Kidney (tissue), 14 donors: Measurements from ENCODE around the gene POLA2. TPM values are rescaled to one million over a fixed set of nuclear protein-coding genes. Genes with fewer than 3 reads are reported as not detected.
"Not testable (repeated sequence)": the region's sequence is repeated elsewhere in the genome, so short reads cannot be mapped to it uniquely, and the experiment has no call there.

Source experiments
- DNase-seq, 5 donors: peaks; one replicate each; pipeline ENCODE4 v3.0.0-alpha.2; 2013 to 2020
- FAIRE-seq: peaks from 2 replicates; lab custom pipeline; 2012; peaks lifted over from hg19 to GRCh38; lab: Jason Lieb, UNC
- H3K27ac ChIP-seq, 2 donors: one replicate each; pipeline ENCODE4 v1.7.0; 2013; ENCODE audit warnings: low read depth in 2 of 2, low read length in 2 of 2, inconsistent platforms in 1 of 2
- H3K27me3 ChIP-seq: one replicate; pipeline ENCODE4 v1.7.1; 2013; ENCODE audit warnings: low read length, inconsistent platforms; ENCODE audit not compliant: control insufficient read depth, insufficient read depth
- H3K36me3 ChIP-seq, 3 donors: one replicate each; pipeline versions ENCODE4 v1.7.0 to v1.7.1; 2013; ENCODE audit warnings: low read length in 3 of 3, control low read depth in 1 of 3, inconsistent platforms in 1 of 3; ENCODE audit not compliant: insufficient read depth in 3 of 3, control insufficient read depth in 2 of 3
- H3K4me1 ChIP-seq, 3 donors: one replicate each; pipeline versions ENCODE4 v1.7.0 to v1.7.1; 2013; ENCODE audit warnings: low read length in 3 of 3, inconsistent platforms in 1 of 3, low read depth in 1 of 3; ENCODE audit not compliant: control insufficient read depth in 2 of 3, insufficient read depth in 2 of 3
- H3K4me3 ChIP-seq, 3 donors: one replicate each; pipeline versions ENCODE4 v1.7.0 to v1.8.1; 2013; ENCODE audit warnings: low read length in 3 of 3, control low read depth in 1 of 3, inconsistent platforms in 1 of 3
- H3K9ac ChIP-seq, 3 donors: one replicate each; pipeline versions ENCODE4 v1.7.0 to v1.7.1; 2013; ENCODE audit warnings: low read length in 3 of 3, control low read depth in 1 of 3, inconsistent platforms in 1 of 3
- H3K9me3 ChIP-seq, 3 donors: one replicate each; pipeline versions ENCODE4 v1.7.0 to v1.7.1; 2013; ENCODE audit warnings: low read length in 3 of 3, control low read depth in 1 of 3, inconsistent platforms in 1 of 3; ENCODE audit not compliant: control insufficient read depth in 2 of 3, insufficient read depth in 1 of 3
- intact Hi-C: fragments of 100-400 bp; cut with DNase I; formaldehyde crosslinking; loops from one replicate; pipeline ENCODE4 v1.11.1; 2022
- polyA plus RNA-seq: library from polyadenylated mRNA; stranded (reverse); fragments of 350-450 nt; fragmentation: Illumina TruSeq; extraction: RNeasy Lipid Tissue Mini Kit (QIAGEN cat#74804); gene quantifications from one replicate; pipeline ENCODE4 v1.2.3, GENCODE V29; 2014; ENCODE audit warnings: low read depth, low replicate concordance; ENCODE audit not compliant: insufficient read depth
- total RNA-seq: library from RNA; stranded (reverse); fragmentation: NEBNext Ultra II Directional; extraction: Animal tissue kit (Norgen Biotek cat#: 25700); gene quantifications from one replicate; pipeline ENCODE4 v1.2.1, GENCODE V29; 2021
- TF ChIP-seq, protein P1 (sequence below): IDR thresholded peaks from 3 replicates; pipeline ENCODE4 v1.5.1; 2012; ENCODE audit warnings: mild to moderate bottlenecking, moderate library complexity, borderline replicate concordance; ENCODE audit not compliant: insufficient read depth; ENCODE audit errors: extremely low read depth
- donor health status: control.
- donor health status: control.
- donor health status: control.
- donor health status: control.
- donor health status: control.
- donor health status: DM: yes; HTN: yes; CAD: no.
- donor health status: Normal renal cell carcinoma (clear cell type).

POLA2 gene
- total and polyA plus RNA-seq, 2 donors from 2014 or later: 6.5 to 13.6 TPM

DNA sequence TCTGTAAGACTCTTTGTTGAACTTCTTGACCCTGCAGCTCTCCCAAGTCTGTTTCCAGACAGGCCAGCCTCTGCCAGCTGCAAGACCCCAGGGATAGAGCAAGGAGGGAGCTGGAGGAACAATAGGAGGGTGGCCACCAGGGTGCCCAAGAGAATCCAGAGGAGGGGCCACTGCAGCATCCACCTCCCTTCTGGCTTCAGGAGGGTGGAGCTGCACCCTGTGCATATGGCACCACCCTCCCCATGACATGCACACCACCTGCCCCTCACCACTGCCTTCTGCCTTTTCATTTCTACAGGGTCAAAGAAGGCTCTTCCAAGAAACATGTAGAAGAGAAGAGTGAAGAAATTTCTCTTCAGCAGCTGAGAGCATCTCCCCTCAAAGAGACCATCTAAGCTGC is 20.1 kb upstream of the POLA2 start:
- no peaks in the 10 kb centered on the region for H3K27me3 ChIP-seq
- FAIRE-seq (no peak), DNase-seq (no peak)
- TF ChIP-seq, protein P1, sequence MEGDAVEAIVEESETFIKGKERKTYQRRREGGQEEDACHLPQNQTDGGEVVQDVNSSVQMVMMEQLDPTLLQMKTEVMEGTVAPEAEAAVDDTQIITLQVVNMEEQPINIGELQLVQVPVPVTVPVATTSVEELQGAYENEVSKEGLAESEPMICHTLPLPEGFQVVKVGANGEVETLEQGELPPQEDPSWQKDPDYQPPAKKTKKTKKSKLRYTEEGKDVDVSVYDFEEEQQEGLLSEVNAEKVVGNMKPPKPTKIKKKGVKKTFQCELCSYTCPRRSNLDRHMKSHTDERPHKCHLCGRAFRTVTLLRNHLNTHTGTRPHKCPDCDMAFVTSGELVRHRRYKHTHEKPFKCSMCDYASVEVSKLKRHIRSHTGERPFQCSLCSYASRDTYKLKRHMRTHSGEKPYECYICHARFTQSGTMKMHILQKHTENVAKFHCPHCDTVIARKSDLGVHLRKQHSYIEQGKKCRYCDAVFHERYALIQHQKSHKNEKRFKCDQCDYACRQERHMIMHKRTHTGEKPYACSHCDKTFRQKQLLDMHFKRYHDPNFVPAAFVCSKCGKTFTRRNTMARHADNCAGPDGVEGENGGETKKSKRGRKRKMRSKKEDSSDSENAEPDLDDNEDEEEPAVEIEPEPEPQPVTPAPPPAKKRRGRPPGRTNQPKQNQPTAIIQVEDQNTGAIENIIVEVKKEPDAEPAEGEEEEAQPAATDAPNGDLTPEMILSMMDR: no peak
- H3K4me1 ChIP-seq: peaks cover 0 to 8% (median 8%) of the 10 kb centered on the region in 3 donors
- no peak overlapping the region for H3K4me3 ChIP-seq
- H3K9me3 ChIP-seq: no peaks in the 10 kb centered on the region
- H3K9ac ChIP-seq: no peak overlapping the region
- H3K27ac ChIP-seq: no peak overlapping the region
- intact Hi-C loops: no loop called here
- H3K36me3 ChIP-seq: no peaks in the 10 kb centered on the region

DNA sequence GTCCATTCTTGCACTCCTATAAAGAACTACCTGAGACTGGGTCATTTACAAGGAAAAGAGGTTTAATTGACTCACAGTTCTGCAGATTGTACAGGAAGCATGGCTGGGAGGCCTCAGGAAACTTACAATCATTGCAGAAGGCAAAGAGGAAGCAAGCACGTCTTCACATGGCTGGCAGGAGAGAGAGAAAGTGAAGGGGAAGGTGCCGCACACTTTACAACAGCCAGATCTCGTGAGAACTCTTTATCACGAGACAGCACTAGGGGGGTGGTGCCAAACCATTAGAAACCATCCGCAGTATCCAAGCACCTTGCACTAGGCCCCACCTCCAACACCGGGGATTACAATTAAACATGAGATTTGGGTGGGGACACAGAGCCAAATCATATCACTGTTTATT is 19.4 kb upstream of the POLA2 start:
- peaks cover 0 to 12% (median 10%) of the 10 kb centered on the region in 3 donors for H3K4me1 ChIP-seq
- intact Hi-C loops: no loop called here
- DNase-seq (no peak), FAIRE-seq (no peak)
- no peaks in the 10 kb centered on the region for H3K36me3 ChIP-seq
- no peaks in the 10 kb centered on the region for H3K9me3 ChIP-seq
- no peak overlapping the region for H3K4me3 ChIP-seq
- TF ChIP-seq, protein P1: no peak
- no peak overlapping the region for H3K27ac ChIP-seq
- H3K9ac ChIP-seq: no peak overlapping the region
- H3K27me3 ChIP-seq: no peaks in the 10 kb centered on the region

DNA sequence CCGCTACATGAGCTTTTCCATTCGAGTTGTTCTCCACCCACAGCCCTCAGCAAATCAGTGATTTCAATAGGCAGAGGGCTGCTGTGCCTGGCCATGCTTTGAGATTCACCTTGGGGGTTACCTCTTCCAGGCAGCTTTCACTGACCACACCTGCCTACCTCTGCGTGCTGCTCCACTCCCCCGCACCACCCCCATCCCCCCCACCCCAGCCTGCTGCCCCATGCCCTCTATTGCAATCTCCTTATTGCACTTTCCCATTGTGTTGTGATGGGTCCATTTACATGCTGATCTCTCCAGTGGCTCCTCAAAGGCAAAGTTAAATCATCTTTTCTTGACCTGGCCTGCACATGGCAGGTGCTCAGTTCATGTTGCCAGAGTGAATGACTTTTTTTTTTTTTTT is 18.0 kb upstream of the POLA2 start:
- intact Hi-C loops: no loop called here
- no peaks in the 10 kb centered on the region for H3K9me3 ChIP-seq
- no peak overlapping the region for H3K9ac ChIP-seq
- no peaks in the 10 kb centered on the region for H3K36me3 ChIP-seq
- FAIRE-seq (no peak), DNase-seq (no peak)
- no peak overlapping the region for H3K4me3 ChIP-seq
- no peaks in the 10 kb centered on the region for H3K27me3 ChIP-seq
- H3K4me1 ChIP-seq: peaks cover 0 to 12% (median 10%) of the 10 kb centered on the region in 3 donors
- TF ChIP-seq, protein P1: no peak
- H3K27ac ChIP-seq: no peak overlapping the region

DNA sequence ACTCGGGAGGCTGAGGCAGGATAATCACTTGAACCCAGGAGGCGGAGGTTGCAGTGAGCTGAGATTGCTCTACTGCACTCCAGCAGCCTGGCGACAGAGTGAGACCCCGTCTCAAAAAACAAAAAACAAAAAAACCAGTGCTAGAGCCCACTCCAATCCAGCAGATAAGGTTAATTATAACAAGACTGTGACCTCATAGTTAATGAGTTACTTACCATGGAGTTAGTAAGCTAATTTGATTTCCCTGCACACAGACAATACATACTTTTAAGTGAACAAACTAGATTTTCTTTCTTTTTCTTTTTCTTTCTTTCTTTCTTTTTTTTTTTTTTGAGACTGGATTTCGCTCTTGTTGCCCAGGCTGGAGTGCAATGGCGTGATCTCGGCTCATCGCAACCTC is 16.7 kb upstream of the POLA2 start:
- H3K9me3 ChIP-seq, H3K27me3 ChIP-seq, H3K4me3 ChIP-seq, H3K9ac ChIP-seq, H3K27ac ChIP-seq, H3K36me3 ChIP-seq, intact Hi-C loops, FAIRE-seq: not testable (repeated sequence)
- DNase-seq: peak in 2 of 5 donors; percentile 58 to 66
- peaks cover 0 to 12% (median 10%) of the 10 kb centered on the region in 3 donors for H3K4me1 ChIP-seq
